Right atrium auricular region (tissue), 2 donors: Measurements from ENCODE around the gene IFT43. TPM values are rescaled to one million over a fixed set of nuclear protein-coding genes. Genes with fewer than 3 reads are reported as not detected.

Experiments
- DNase-seq: peaks from one replicate; pipeline ENCODE4 v3.0.0-alpha.2; 2019; ENCODE audit warnings: low spot score
- H3K27ac ChIP-seq, 2 donors: fragments of 200-600 bp; sonication (generic); 1 replicate in 1 of 2; 2 replicates in 1 of 2; pipeline ENCODE4 v1.5.1; 2016 to 2019
- H3K27me3 ChIP-seq, 2 donors: fragments of 200-600 bp; sonication (generic); one replicate each; pipeline versions ENCODE4 v1.5.1 to v1.6.0; 2017 to 2019
- H3K36me3 ChIP-seq: fragments of 200-600 bp; sonication (generic); one replicate; pipeline ENCODE4 v1.5.1; 2016
- H3K4me1 ChIP-seq, 2 donors: fragments of 200-600 bp; sonication (generic); one replicate each; pipeline versions ENCODE4 v1.5.1 to v1.6.0; 2017 to 2019
- H3K4me3 ChIP-seq, 2 donors: fragments of 200-600 bp; sonication (generic); 1 replicate in 1 of 2; 2 replicates in 1 of 2; pipeline ENCODE4 v1.5.1; 2017 to 2019; ENCODE audit warnings: mild to moderate bottlenecking in 1 of 2, moderate library complexity in 1 of 2
- H3K9me3 ChIP-seq, 2 donors: fragments of 200-600 bp; sonication (generic); one replicate each; pipeline ENCODE4 v1.5.1; 2019
- total RNA-seq, 2 donors: library from RNA; depleted of rRNA; stranded (reverse); fragments of >200 nt; gene quantifications; one replicate each; pipeline ENCODE4 v1.1.0, GENCODE V29; 2016
- TF ChIP-seq, protein P1 (sequence below), 2 donors: fragments of 200-600 bp; sonication (generic); IDR thresholded peaks; one replicate each; pipeline ENCODE4 v1.5.1; 2019; ENCODE audit warnings: antibody characterized with exemption in 2 of 2

IFT43 gene
- total RNA-seq, 2 donors from 2014 or later: 32.6 to 59.0 TPM

DNA sequence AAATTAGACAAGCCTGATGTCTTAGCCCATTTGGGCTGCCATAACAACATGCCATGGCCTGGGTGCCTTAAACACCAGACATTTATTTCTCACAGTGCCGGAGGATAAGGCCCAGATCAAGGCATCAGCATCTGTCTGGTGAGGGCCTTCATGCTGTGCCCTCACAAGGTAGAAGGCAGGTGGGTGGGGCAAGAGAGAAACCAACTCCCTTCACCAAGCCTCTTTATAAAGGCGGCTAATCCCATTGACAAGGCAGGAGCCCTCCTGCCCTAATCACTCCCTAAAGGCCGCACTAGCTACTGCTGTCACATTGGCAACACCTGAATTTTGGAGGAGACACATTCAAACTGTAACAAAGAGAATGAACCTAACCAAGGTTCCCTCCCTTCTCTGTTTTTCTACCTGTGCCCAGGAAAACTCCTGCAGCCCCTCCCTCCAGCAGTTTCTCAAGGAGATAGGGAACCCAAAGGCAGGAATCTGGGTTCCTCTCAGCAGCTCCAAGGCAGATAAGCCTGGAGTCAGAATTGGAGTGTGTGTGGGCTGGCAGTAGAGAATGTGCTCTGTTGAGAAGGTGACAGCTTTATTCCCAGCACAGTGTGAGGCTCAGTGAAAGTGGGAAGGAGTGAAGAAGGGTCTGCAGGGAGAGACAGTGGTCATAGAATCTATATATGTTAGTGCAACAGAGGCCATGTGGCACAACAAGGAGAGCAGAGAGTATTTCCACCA, 144.5 kb downstream of the IFT43 start:
- TF ChIP-seq, protein P1, sequence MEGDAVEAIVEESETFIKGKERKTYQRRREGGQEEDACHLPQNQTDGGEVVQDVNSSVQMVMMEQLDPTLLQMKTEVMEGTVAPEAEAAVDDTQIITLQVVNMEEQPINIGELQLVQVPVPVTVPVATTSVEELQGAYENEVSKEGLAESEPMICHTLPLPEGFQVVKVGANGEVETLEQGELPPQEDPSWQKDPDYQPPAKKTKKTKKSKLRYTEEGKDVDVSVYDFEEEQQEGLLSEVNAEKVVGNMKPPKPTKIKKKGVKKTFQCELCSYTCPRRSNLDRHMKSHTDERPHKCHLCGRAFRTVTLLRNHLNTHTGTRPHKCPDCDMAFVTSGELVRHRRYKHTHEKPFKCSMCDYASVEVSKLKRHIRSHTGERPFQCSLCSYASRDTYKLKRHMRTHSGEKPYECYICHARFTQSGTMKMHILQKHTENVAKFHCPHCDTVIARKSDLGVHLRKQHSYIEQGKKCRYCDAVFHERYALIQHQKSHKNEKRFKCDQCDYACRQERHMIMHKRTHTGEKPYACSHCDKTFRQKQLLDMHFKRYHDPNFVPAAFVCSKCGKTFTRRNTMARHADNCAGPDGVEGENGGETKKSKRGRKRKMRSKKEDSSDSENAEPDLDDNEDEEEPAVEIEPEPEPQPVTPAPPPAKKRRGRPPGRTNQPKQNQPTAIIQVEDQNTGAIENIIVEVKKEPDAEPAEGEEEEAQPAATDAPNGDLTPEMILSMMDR (IDR thresholded peaks at IDR 0.05): no peak
- no peaks in the 10 kb centered on the region for H3K36me3 ChIP-seq
- no peak for DNase-seq
- no peak overlapping the region for H3K27ac ChIP-seq
- no peaks in the 10 kb centered on the region for H3K9me3 ChIP-seq
- no peaks in the 10 kb centered on the region for H3K4me1 ChIP-seq
- H3K4me3 ChIP-seq: no peak overlapping the region
- no peaks in the 10 kb centered on the region for H3K27me3 ChIP-seq

DNA sequence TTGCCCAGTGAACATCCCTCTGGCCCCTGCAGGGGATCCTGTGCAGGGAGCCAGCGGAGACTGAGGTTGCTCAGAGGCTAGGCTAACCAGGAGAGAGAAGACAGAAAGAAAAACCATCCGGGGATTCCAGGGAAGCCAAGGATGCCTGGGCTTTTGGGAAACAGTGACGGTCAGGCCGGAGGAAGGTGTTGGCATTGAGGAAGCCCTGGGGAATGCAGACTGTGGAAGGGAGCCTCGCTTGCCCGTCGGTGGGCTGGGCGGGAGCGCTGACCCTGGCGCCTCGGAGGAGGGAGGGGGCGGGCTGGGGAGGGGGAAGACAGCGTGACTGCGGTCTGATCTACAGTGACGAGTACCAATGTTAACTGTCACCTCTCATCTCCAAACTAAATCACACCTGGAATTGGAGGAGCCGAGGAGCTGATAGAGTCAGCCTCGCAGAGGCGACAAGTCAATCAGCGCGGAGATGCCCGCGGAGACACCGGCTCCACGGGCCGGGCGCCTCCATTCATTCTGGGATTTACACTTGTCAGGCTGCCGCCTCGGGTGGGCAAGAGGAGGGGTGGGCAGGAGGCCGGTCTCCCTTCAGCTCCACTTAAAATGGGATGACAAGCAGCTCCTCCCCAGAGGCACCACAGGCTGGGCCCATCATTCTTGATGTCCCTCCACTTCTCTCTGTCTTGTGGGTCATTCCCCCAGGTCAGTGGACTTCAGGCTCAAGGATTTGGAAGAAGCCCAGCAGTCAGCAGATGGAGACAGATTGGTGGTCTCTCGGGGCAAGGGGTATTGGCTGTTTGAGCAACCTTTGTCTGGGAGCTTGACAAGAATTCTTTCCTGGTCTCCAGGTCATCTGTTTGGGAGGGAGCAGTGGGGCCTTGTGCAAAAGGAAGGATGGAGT, 145.8 kb downstream of the IFT43 start:
- DNase-seq: no peak
- peaks cover 0 to 2% of the 10 kb centered on the region in 2 donors for H3K27me3 ChIP-seq
- H3K36me3 ChIP-seq: no peaks in the 10 kb centered on the region
- TF ChIP-seq, protein P1 (IDR thresholded peaks at IDR 0.05): no peak
- no peaks in the 10 kb centered on the region for H3K9me3 ChIP-seq
- H3K4me3 ChIP-seq: no peak overlapping the region
- H3K27ac ChIP-seq: no peak overlapping the region
- H3K4me1 ChIP-seq: no peaks in the 10 kb centered on the region

DNA sequence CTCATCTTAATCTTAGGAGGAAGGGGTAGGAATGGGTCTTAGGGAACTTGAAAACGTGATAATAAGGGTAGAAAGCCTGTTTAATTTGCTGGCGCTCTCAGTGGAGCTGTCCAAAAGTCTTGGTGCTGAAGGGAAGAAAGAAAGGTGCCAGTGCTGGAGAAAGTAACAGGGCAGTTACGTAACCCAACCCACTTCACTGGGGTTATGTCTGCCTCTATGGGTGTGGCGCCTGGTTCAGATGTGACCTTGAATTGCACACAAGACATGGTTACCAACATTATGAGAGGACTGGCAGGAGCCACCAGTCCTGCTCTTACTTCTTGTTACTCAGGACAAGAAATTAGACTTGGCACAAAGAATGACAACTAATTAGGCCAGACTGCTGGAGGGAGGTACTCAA, 147.5 kb downstream of the IFT43 start:
- Histone ChIP-seq H3K4me3 (no peak overlapping the region), H3K4me1 (peaks cover 0 to under 1% of the 10 kb centered on the region in 2 donors), H3K27ac (no peak overlapping the region), H3K9me3 (no peaks in the 10 kb centered on the region), H3K27me3 (peaks cover 0 to 6% of the 10 kb centered on the region in 2 donors), H3K36me3 (no peaks in the 10 kb centered on the region)
- no peak for DNase-seq
- TF ChIP-seq, protein P1 (IDR thresholded peaks at IDR 0.05): no peak

Other genes with a start within 250 kb of the IFT43 start
- 10 to 100 TPM; 17.5 to 99.1 TPM for gene TGFB3, start 3.8 kb upstream of the IFT43 start, total RNA-seq
- gene GPATCH2L, start 166.2 kb downstream of the IFT43 start, total RNA-seq: 10 to 100 TPM; 38.5 to 48.5 TPM